ENCODE results near the gene ARHGDIA.

The ARHGDIA gene

GRCh38 chr17:81911277-81911961 is 40.3 kb upstream of the ARHGDIA start, which contains the start of gene PCYT2:
TSS of gene PCYT2 (minus strand) at chr17:81911399. CDS start at chr17:81911355, 44 bp downstream.
- no peak for TF ChIP-seq POLR2AphosphoS5 (IDR thresholded peaks at IDR 0.05; ENCODE audit: low read depth, low read length)
- TF ChIP-seq FOXP2 (optimal IDR thresholded peaks at IDR 0.05; ENCODE audit: borderline replicate concordance, extremely low read depth, extremely low read length, insufficient read depth): no peak
- 0 out of 2 replicates have a peak, but pooled peaks have one; percentile 21 for TF ChIP-seq TAF1 (IDR thresholded peaks at IDR 0.05; ENCODE audit: borderline replicate concordance, insufficient read depth, low read length)
- no peak for TF ChIP-seq SIN3A (IDR thresholded peaks at IDR 0.05; ENCODE audit: borderline replicate concordance, insufficient read depth, low read length)
- TF ChIP-seq, protein P1, sequence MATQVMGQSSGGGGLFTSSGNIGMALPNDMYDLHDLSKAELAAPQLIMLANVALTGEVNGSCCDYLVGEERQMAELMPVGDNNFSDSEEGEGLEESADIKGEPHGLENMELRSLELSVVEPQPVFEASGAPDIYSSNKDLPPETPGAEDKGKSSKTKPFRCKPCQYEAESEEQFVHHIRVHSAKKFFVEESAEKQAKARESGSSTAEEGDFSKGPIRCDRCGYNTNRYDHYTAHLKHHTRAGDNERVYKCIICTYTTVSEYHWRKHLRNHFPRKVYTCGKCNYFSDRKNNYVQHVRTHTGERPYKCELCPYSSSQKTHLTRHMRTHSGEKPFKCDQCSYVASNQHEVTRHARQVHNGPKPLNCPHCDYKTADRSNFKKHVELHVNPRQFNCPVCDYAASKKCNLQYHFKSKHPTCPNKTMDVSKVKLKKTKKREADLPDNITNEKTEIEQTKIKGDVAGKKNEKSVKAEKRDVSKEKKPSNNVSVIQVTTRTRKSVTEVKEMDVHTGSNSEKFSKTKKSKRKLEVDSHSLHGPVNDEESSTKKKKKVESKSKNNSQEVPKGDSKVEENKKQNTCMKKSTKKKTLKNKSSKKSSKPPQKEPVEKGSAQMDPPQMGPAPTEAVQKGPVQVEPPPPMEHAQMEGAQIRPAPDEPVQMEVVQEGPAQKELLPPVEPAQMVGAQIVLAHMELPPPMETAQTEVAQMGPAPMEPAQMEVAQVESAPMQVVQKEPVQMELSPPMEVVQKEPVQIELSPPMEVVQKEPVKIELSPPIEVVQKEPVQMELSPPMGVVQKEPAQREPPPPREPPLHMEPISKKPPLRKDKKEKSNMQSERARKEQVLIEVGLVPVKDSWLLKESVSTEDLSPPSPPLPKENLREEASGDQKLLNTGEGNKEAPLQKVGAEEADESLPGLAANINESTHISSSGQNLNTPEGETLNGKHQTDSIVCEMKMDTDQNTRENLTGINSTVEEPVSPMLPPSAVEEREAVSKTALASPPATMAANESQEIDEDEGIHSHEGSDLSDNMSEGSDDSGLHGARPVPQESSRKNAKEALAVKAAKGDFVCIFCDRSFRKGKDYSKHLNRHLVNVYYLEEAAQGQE (IDR thresholded peaks at IDR 0.05; ENCODE audit: insufficient read depth in 1 of 2, low read depth in 2 of 2, low read length in 2 of 2): no peak

GRCh38 chr17:81910840-81911276 is 39.7 kb upstream of the ARHGDIA start:
- TF ChIP-seq FOXP2 (optimal IDR thresholded peaks at IDR 0.05; ENCODE audit: borderline replicate concordance, extremely low read depth, extremely low read length, insufficient read depth) (no peak), TAF1 (IDR thresholded peaks at IDR 0.05; ENCODE audit: borderline replicate concordance, insufficient read depth, low read length) (no peak), SIN3A (IDR thresholded peaks at IDR 0.05; ENCODE audit: borderline replicate concordance, insufficient read depth, low read length) (no peak), POLR2AphosphoS5 (IDR thresholded peaks at IDR 0.05; ENCODE audit: low read depth, low read length) (no peak)
- TF ChIP-seq, protein P1 (IDR thresholded peaks at IDR 0.05; ENCODE audit: insufficient read depth in 1 of 2, low read depth in 2 of 2, low read length in 2 of 2): no peak

DNA sequence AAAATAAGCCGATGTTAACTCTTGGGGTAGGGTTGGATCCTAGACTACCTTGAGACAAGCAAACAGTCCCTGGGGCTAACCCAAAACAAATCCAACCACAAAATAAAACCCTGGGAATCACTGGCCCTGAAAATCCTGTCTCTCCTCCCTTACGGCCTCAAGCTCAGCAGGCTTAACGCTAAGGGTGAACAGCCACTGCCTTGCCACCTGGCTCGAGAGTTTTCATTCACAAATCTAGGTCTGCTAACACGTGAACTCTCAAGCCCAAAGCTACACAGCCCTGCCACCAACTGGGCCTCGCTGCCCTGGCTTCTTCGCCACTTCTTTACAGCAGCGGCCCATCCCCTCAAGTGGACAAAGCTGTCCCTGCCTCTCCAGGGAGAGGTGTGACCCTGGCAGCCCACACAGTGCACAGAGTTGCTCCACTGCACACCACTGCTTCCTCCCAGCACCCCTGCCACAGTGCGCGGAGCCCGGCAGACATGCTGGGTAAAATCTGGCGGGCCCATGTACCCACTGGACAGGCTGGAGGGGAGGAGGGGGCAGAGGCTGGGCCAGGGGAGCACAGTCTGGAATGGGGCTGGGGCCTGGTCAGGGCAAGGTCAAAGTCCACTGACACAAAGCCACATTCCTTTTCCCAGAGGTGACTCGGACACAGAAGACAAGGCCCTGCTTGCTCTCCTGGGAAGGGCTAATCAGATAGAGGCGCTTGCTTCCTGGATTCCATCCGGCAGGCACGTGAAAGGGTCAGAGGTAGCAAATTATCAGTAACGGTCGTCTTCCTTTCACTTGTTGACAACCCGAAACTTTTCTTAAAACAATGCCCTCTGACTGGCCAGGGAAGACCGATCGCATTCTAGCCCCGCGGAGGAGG is 39.1 kb upstream of the ARHGDIA start:
- TF ChIP-seq FOXP2 (optimal IDR thresholded peaks at IDR 0.05; ENCODE audit: borderline replicate concordance, extremely low read depth, extremely low read length, insufficient read depth) (no peak), POLR2AphosphoS5 (IDR thresholded peaks at IDR 0.05; ENCODE audit: low read depth, low read length) (no peak), SIN3A (IDR thresholded peaks at IDR 0.05; ENCODE audit: borderline replicate concordance, insufficient read depth, low read length) (no peak), TAF1 (IDR thresholded peaks at IDR 0.05; ENCODE audit: borderline replicate concordance, insufficient read depth, low read length) (no peak)
- TF ChIP-seq, protein P1 (IDR thresholded peaks at IDR 0.05; ENCODE audit: insufficient read depth in 1 of 2, low read depth in 2 of 2, low read length in 2 of 2): no peak

DNA sequence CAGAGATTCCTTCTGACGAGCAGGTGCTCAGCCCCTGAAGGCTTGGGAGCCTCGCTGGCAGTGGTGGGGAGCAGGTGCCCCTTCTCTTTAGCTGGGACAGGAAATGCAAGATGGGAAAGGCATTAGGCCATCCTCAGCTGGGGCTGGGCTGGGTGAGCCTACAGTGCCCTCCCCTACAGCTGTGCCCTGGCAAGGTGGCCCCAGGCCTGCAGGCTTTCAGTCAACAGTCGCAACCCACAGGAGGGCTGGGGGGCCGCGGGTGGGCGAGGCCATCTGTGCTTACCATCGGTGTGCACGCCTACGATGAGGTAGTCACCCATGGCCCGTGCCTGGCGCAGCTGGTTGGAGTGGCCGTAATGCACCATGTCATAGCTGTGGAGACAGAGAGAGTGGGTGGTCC is 38.1 kb upstream of the ARHGDIA start:
- TF ChIP-seq TAF1 (IDR thresholded peaks at IDR 0.05; ENCODE audit: borderline replicate concordance, insufficient read depth, low read length): no peak
- TF ChIP-seq FOXP2 (optimal IDR thresholded peaks at IDR 0.05; ENCODE audit: borderline replicate concordance, extremely low read depth, extremely low read length, insufficient read depth): no peak
- no peak for TF ChIP-seq POLR2AphosphoS5 (IDR thresholded peaks at IDR 0.05; ENCODE audit: low read depth, low read length)
- TF ChIP-seq SIN3A (IDR thresholded peaks at IDR 0.05; ENCODE audit: borderline replicate concordance, insufficient read depth, low read length): no peak
- TF ChIP-seq, protein P1 (IDR thresholded peaks at IDR 0.05; ENCODE audit: insufficient read depth in 1 of 2, low read depth in 2 of 2, low read length in 2 of 2): no peak

Data from PFSK-1 (cell line).